Spleen (tissue), 7 donors: ENCODE data around the gene HECTD3.

ENCODE experiments used
- POLR2A ChIP-seq, 3 donors: fragments of 450-650 bp; IDR thresholded peaks; one replicate each; pipeline ENCODE4 v1.5.1; 2017; ENCODE audit warnings: antibody characterized with exemption in 3 of 3, mild to moderate bottlenecking in 1 of 3
- POLR2AphosphoS5 ChIP-seq, 3 donors: sonication (generic); formaldehyde crosslinking; IDR thresholded peaks; one replicate each; pipeline ENCODE4 v1.5.1; 2017; ENCODE audit warnings: antibody characterized with exemption in 3 of 3
- TF ChIP-seq, protein P1 (sequence below), 11 experiments: fragments of 200-600 bp in 7 of 11; fragments of 450-650 bp in 4 of 11; sonication (generic) in 4 of 11; IDR thresholded peaks in 8 of 11; conservative IDR thresholded peaks in 3 of 11; 1 replicate in 7 of 11; 2 replicates in 4 of 11; pipeline versions ENCODE4 v1.4.0 to v1.8.0; 2016 to 2021; ENCODE audit warnings: antibody characterized with exemption in 11 of 11, inconsistent platforms in 4 of 11, mild to moderate bottlenecking in 1 of 11
- donor health status: DM: no; HTN: no; CAD: no; lungs with moderate emphysema.
- donor health status: DM: no; HTN: no; CAD: no.
- donor health status: DM: no; HTN: no; CAD: no.

DNA sequence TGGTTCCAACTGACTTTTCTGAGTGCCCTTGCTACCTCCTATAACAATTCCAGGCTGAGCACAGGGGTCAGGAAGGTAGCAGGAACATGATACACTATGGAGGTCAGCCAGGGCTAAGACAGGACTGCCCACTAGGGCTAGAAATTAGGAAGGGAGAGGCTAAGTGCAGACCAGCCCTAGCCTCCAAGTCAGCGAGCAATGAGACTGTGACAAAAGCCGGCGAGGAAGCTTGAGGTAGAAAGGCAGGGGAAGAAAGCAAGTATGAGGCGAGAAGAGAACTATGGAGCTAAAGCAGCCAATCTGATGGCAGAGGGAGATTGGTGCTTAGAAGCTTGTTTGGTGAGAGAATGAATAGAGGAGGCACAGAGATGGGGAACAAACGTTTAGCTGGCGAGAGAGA is 5.6 kb upstream of the HECTD3 start:
- TF ChIP-seq, protein P1, sequence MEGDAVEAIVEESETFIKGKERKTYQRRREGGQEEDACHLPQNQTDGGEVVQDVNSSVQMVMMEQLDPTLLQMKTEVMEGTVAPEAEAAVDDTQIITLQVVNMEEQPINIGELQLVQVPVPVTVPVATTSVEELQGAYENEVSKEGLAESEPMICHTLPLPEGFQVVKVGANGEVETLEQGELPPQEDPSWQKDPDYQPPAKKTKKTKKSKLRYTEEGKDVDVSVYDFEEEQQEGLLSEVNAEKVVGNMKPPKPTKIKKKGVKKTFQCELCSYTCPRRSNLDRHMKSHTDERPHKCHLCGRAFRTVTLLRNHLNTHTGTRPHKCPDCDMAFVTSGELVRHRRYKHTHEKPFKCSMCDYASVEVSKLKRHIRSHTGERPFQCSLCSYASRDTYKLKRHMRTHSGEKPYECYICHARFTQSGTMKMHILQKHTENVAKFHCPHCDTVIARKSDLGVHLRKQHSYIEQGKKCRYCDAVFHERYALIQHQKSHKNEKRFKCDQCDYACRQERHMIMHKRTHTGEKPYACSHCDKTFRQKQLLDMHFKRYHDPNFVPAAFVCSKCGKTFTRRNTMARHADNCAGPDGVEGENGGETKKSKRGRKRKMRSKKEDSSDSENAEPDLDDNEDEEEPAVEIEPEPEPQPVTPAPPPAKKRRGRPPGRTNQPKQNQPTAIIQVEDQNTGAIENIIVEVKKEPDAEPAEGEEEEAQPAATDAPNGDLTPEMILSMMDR (IDR thresholded peaks at IDR 0.05 in 8 of 11, conservative IDR thresholded peaks at IDR 0.05 in 3 of 11), result no peak
- no peak for TF ChIP-seq POLR2A (IDR thresholded peaks at IDR 0.05)
- TF ChIP-seq POLR2AphosphoS5 (IDR thresholded peaks at IDR 0.05), result no peak
